ENCODE measurements around the gene IKZF3. TPM values are rescaled to one million over a fixed set of nuclear protein-coding genes. Genes with fewer than 3 reads are reported as not detected.

The IKZF3 gene
- total RNA-seq, 2 donors from 2014 or later = 0.11 to 0.18 TPM

- Histone ChIP-seq H3K9me3 (ENCODE audit: control insufficient read depth, low read length) (no peaks in the 10 kb centered on the region), H3K27ac (ENCODE audit: low read depth, low read length) (no peak overlapping the region), H3K9ac (ENCODE audit: extremely low read depth, low read length, poor library complexity, severe bottlenecking) (no peak overlapping the region), H3K4me1 (ENCODE audit: control insufficient read depth, insufficient read depth, low read length) (no peaks in the 10 kb centered on the region), H3K36me3 (ENCODE audit: control insufficient read depth, insufficient read depth, low read length) (no peaks in the 10 kb centered on the region), H3K4me3 (ENCODE audit: low read length) (no peak overlapping the region), H3K27me3 (ENCODE audit: control insufficient read depth, insufficient read depth, low read length, poor library complexity, severe bottlenecking) (no peaks in the 10 kb centered on the region)
- Mint-ChIP-seq H3K36me3 (ENCODE audit: low read depth) (no peaks in the 10 kb centered on the region), H3K27ac (no peak overlapping the region), H3K4me3 (no peak overlapping the region), H3K27me3 (ENCODE audit: insufficient read depth) (no peaks in the 10 kb centered on the region), H3K4me1 (peaks cover 4% of the 10 kb centered on the region), H3K9me3 (no peaks in the 10 kb centered on the region)
- no peak for DNase-seq
- no peak for TF ChIP-seq CTCF (conservative IDR thresholded peaks at IDR 0.05)
- 76 to 87% methylated on average over 4 to 6 of the region's 6 CpGs for WGBS, 2 experiments (ENCODE audit: insufficient coverage in 1 of 2, insufficient read length in 1 of 2)
Measured at GRCh38 chr17:39791111-39791992, 72.8 kb downstream of the IKZF3 start.

GRCh38 chr17:39787743-39788484 lies 76.2 kb downstream of the IKZF3 start:
- Mint-ChIP-seq H3K4me3 (no peak overlapping the region), H3K36me3 (ENCODE audit: low read depth) (no peaks in the 10 kb centered on the region), H3K27ac (no peak overlapping the region), H3K9me3 (no peaks in the 10 kb centered on the region), H3K4me1 (no peaks in the 10 kb centered on the region), H3K27me3 (ENCODE audit: insufficient read depth) (no peaks in the 10 kb centered on the region)
- Histone ChIP-seq H3K4me3 (ENCODE audit: low read length) (no peak overlapping the region), H3K27me3 (ENCODE audit: control insufficient read depth, insufficient read depth, low read length, poor library complexity, severe bottlenecking) (no peaks in the 10 kb centered on the region), H3K4me1 (ENCODE audit: control insufficient read depth, insufficient read depth, low read length) (no peaks in the 10 kb centered on the region), H3K9me3 (ENCODE audit: control insufficient read depth, low read length) (no peaks in the 10 kb centered on the region), H3K27ac (ENCODE audit: low read depth, low read length) (no peak overlapping the region), H3K36me3 (ENCODE audit: control insufficient read depth, insufficient read depth, low read length) (no peaks in the 10 kb centered on the region), H3K9ac (ENCODE audit: extremely low read depth, low read length, poor library complexity, severe bottlenecking) (no peak overlapping the region)
- TF ChIP-seq CTCF (conservative IDR thresholded peaks at IDR 0.05) = peak; percentile 42
- DNase-seq = no peak
- WGBS, 2 experiments (ENCODE audit: insufficient coverage in 1 of 2, insufficient read length in 1 of 2) = 91 to 94% methylated on average over 8 of the region's 8 CpGs

DNA sequence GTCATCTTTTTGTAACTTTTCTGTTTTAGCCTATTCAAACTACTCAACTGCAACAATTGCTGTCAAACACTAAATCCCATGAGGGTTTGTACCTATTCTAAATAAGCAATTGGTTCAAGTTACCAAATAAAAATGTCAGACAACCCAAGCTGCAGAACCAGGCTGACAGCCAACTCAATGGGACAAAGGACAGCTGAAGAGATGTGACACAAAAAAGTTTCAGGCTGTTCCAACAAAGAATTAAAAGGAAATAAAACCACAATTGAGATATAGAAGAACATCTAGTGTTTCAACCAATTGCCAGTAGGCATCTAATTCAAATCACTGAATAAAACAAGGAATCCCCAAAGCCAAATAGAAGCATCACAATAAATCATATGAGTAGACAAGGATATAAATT lies 77.1 kb downstream of the IKZF3 start:
- no peak for TF ChIP-seq CTCF (conservative IDR thresholded peaks at IDR 0.05)
- Mint-ChIP-seq H3K4me3 (no peak overlapping the region), H3K4me1 (no peaks in the 10 kb centered on the region), H3K27me3 (ENCODE audit: insufficient read depth) (no peaks in the 10 kb centered on the region), H3K9me3 (no peaks in the 10 kb centered on the region), H3K27ac (no peak overlapping the region), H3K36me3 (ENCODE audit: low read depth) (no peaks in the 10 kb centered on the region)
- Histone ChIP-seq H3K4me1 (ENCODE audit: control insufficient read depth, insufficient read depth, low read length) (no peaks in the 10 kb centered on the region), H3K9ac (ENCODE audit: extremely low read depth, low read length, poor library complexity, severe bottlenecking) (no peak overlapping the region), H3K9me3 (ENCODE audit: control insufficient read depth, low read length) (no peaks in the 10 kb centered on the region), H3K27ac (ENCODE audit: low read depth, low read length) (no peak overlapping the region), H3K27me3 (ENCODE audit: control insufficient read depth, insufficient read depth, low read length, poor library complexity, severe bottlenecking) (no peaks in the 10 kb centered on the region), H3K36me3 (ENCODE audit: control insufficient read depth, insufficient read depth, low read length) (no peaks in the 10 kb centered on the region), H3K4me3 (ENCODE audit: low read length) (no peak overlapping the region)
- no peak for DNase-seq

Measured in endodermal cell (in vitro differentiated cells).